OCI-LY7 (cell line): ENCODE results near the gene RSPH1. TPM values are rescaled to one million over a fixed set of nuclear protein-coding genes. Genes with fewer than 3 reads are reported as not detected.

Source experiments
- BruUV-seq: library from RNA; stranded (reverse); fragments of 400-500 nt; replicated peaks from 2 replicates; lab custom pipeline; 2021; lab: Mats Ljungman, UMichigan
- CTCF ChIA-PET: fragments of 300-600 bp; sonication (Branson Sonifier 250); formaldehyde crosslinking; loops from one replicate; lab custom pipeline; 2022; ENCODE audit warnings: antibody characterized with exemption; ENCODE audit not compliant: unreplicated experiment; lab: Charles Lee
- POLR2A ChIA-PET: fragments of 300-600 bp; sonication (Branson Sonifier 250); formaldehyde crosslinking; loops from one replicate; lab custom pipeline; 2022; ENCODE audit warnings: antibody characterized with exemption; lab: Charles Lee
- DNase-seq: peaks from one replicate; pipeline ENCODE4 v3.0.0-alpha.2; 2015; ENCODE audit warnings: low spot score
- H2AFZ ChIP-seq: fragments of 200-600 bp; sonication (generic), shearing (Covaris generic); 2 replicates; pipeline ENCODE4 v1.6.1; 2014; ENCODE audit warnings: mild to moderate bottlenecking, antibody characterized with exemption, low read length, moderate library complexity
- H3K27ac ChIP-seq: fragments of 200-600 bp; sonication (generic); 2 replicates; pipeline ENCODE4 v1.5.1; 2014; ENCODE audit warnings: mixed run types, low read depth, mild to moderate bottlenecking, moderate library complexity, low read length, inconsistent platforms; ENCODE audit not compliant: poor library complexity, severe bottlenecking
- H3K36me3 ChIP-seq: fragments of 200-600 bp; sonication (generic); 2 replicates; pipeline ENCODE4 v1.6.1; 2014; ENCODE audit warnings: mild to moderate bottlenecking, antibody characterized with exemption, low read length, moderate library complexity, mixed read lengths; ENCODE audit not compliant: insufficient read depth
- H3K4me1 ChIP-seq: fragments of 200-600 bp; sonication (generic); 2 replicates; pipeline ENCODE4 v1.5.1; 2014; ENCODE audit warnings: mild to moderate bottlenecking, low read length; ENCODE audit not compliant: insufficient read depth, poor library complexity, severe bottlenecking
- H3K4me2 ChIP-seq: fragments of 200-600 bp; sonication (generic); 2 replicates; pipeline ENCODE4 v1.6.1; 2014; ENCODE audit warnings: mild to moderate bottlenecking, low read length
- H3K4me3 ChIP-seq: fragments of 200-600 bp; sonication (generic); 2 replicates; pipeline ENCODE4 v1.5.1; 2014; ENCODE audit warnings: mild to moderate bottlenecking, low read depth, low read length; ENCODE audit not compliant: poor library complexity, severe bottlenecking
- H3K79me2 ChIP-seq: fragments of 200-600 bp; sonication (generic); 2 replicates; pipeline ENCODE4 v1.6.1; 2016; ENCODE audit warnings: low read depth, mild to moderate bottlenecking, low read length, moderate library complexity, mixed read lengths; ENCODE audit not compliant: insufficient read depth
- H3K9me2 ChIP-seq: fragments of 200-600 bp; sonication (generic); 2 replicates; pipeline ENCODE4 v1.6.1; 2016; ENCODE audit warnings: mild to moderate bottlenecking, low read length, mixed read lengths; ENCODE audit not compliant: insufficient read depth
- H3K9me3 ChIP-seq: fragments of 200-600 bp; sonication (generic); 2 replicates; pipeline ENCODE4 v1.6.1; 2014; ENCODE audit warnings: mild to moderate bottlenecking, mixed run types, low read length, mixed read lengths
- H4K20me1 ChIP-seq: fragments of 200-600 bp; sonication (generic); 2 replicates; pipeline ENCODE4 v1.6.1; 2014; ENCODE audit warnings: mild to moderate bottlenecking, antibody characterized with exemption, low read length, moderate library complexity, mixed read lengths; ENCODE audit not compliant: insufficient read depth
- CTCF ChIP-seq: fragments of 200-600 bp; sonication (generic); conservative IDR thresholded peaks from 2 replicates; pipeline ENCODE4 v1.5.1; 2014; ENCODE audit warnings: mild to moderate bottlenecking, antibody characterized with exemption, low read length, moderate library complexity, mixed read lengths
- EZH2phosphoT487 ChIP-seq: fragments of 200-600 bp; sonication (generic); IDR thresholded peaks from 2 replicates; pipeline ENCODE4 v1.6.1; 2018; ENCODE audit warnings: low read depth, borderline replicate concordance, mild to moderate bottlenecking, mixed run types, antibody characterized with exemption, low read length, moderate library complexity, mixed read lengths
- intact Hi-C: fragments of 100-400 bp; cut with micrococcal nuclease; formaldehyde crosslinking; loops from one replicate; pipeline ENCODE4 v1.10.0; 2022; ENCODE audit not compliant: unreplicated experiment
- total RNA-seq, 2 experiments: library from RNA; depleted of rRNA in 1 of 2; stranded (reverse); fragments of >200 nt in 1 of 2; shearing (Covaris generic) in 1 of 2; gene quantifications; 2 replicates each; pipeline ENCODE4 v1.2.3, GENCODE V29; 2014 to 2022

RSPH1 gene
- total RNA-seq, 2 experiments from 2014 or later, result 1.9 to 2.5 TPM

GRCh38 chr21:42515708-42516502 is 19.9 kb upstream of the RSPH1 start:
- no TSS peak for BruUV-seq
- CTCF ChIA-PET, result no interaction called here
- intact Hi-C loops, result no loop called here

GRCh38 chr21:42514883-42515228 is 18.8 kb upstream of the RSPH1 start:
- intact Hi-C loops, result no loop called here
- ChIA-PET CTCF (interaction anchor here (0.9 kb wide), 1 partner anchor 59 kb away, joined by 3 read pairs; no protein-coding TSS in a partner anchor), POLR2A (interaction anchor here (0.7 to 2.8 kb wide), 7 partner anchors 11 to 114 kb away, joined by 3 to 11 read pairs (median 5); no protein-coding TSS in a partner anchor)
- H4K20me1 ChIP-seq, result no peaks in the 10 kb centered on the region
- DNase-seq, result peak; percentile 28
- H3K4me1 ChIP-seq, result peaks cover 22% of the 10 kb centered on the region
- peak overlapping the region; percentile 32 for H3K27ac ChIP-seq
- BruUV-seq, result no TSS peak
- H3K9me2 ChIP-seq, result no peaks in the 10 kb centered on the region
- no peaks in the 10 kb centered on the region for H3K9me3 ChIP-seq
- peaks cover 11% of the 10 kb centered on the region; the same call in 1 of the 2 replicates for H3K79me2 ChIP-seq
- TF ChIP-seq CTCF, result no peak
- TF ChIP-seq EZH2phosphoT487, result no peak
- H3K4me3 ChIP-seq, result peak overlapping the region; percentile 97
- H2AFZ ChIP-seq, result peak overlapping the region; percentile 18; the same call in 1 of the 2 replicates
- H3K36me3 ChIP-seq, result peaks cover 30% of the 10 kb centered on the region
- H3K4me2 ChIP-seq, result peak overlapping the region; percentile 86

More at GRCh38 chr21:42515708-42516502, 19.9 kb upstream of the RSPH1 start:
- Histone ChIP-seq H3K4me2 (peak overlapping the region; percentile 86), H2AFZ (no peak overlapping the region), H3K4me3 (peak overlapping the region; percentile 97), H3K9me2 (no peaks in the 10 kb centered on the region), H4K20me1 (no peaks in the 10 kb centered on the region), H3K79me2 (peaks cover 11% of the 10 kb centered on the region; the same call in 1 of the 2 replicates), H3K36me3 (peaks cover 40% of the 10 kb centered on the region), H3K4me1 (peaks cover 22% of the 10 kb centered on the region), H3K9me3 (no peaks in the 10 kb centered on the region), H3K27ac (no peak overlapping the region)
- POLR2A ChIA-PET, result interaction anchor here (0.6 to 1.1 kb wide), 4 partner anchors 10 to 22 kb away, joined by 3 read pairs; no protein-coding TSS in a partner anchor
- no peak for TF ChIP-seq EZH2phosphoT487
- TF ChIP-seq CTCF, result no peak
- no peak for DNase-seq
